Vagina (tissue), 2 donors: ENCODE data around the gene ZNF778.

ENCODE experiments used
- POLR2A ChIP-seq, 2 donors: fragments of 450-650 bp; IDR thresholded peaks; one replicate each; pipeline ENCODE4 v1.6.1; 2017; ENCODE audit warnings: antibody characterized with exemption in 2 of 2, mild to moderate bottlenecking in 2 of 2, moderate library complexity in 2 of 2
- TF ChIP-seq, protein P1 (sequence below), 3 experiments: fragments of 450-650 bp in 2 of 3; fragments of 200-600 bp in 1 of 3; sonication (generic) in 1 of 3; IDR thresholded peaks; one replicate each; pipeline ENCODE4 v1.5.1; 2017 to 2019; ENCODE audit warnings: antibody characterized with exemption in 3 of 3, mild to moderate bottlenecking in 2 of 3, moderate library complexity in 2 of 3

GRCh38 chr16:89257757-89258465 is 40.4 kb downstream of the ZNF778 start:
- TF ChIP-seq, protein P1, sequence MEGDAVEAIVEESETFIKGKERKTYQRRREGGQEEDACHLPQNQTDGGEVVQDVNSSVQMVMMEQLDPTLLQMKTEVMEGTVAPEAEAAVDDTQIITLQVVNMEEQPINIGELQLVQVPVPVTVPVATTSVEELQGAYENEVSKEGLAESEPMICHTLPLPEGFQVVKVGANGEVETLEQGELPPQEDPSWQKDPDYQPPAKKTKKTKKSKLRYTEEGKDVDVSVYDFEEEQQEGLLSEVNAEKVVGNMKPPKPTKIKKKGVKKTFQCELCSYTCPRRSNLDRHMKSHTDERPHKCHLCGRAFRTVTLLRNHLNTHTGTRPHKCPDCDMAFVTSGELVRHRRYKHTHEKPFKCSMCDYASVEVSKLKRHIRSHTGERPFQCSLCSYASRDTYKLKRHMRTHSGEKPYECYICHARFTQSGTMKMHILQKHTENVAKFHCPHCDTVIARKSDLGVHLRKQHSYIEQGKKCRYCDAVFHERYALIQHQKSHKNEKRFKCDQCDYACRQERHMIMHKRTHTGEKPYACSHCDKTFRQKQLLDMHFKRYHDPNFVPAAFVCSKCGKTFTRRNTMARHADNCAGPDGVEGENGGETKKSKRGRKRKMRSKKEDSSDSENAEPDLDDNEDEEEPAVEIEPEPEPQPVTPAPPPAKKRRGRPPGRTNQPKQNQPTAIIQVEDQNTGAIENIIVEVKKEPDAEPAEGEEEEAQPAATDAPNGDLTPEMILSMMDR (IDR thresholded peaks at IDR 0.05) = no peak
- TF ChIP-seq POLR2A (IDR thresholded peaks at IDR 0.05) = no peak
